ENCODE measurements around the gene TANGO6.

GRCh38 chr16:68873635-68874471 is 30.5 kb downstream of the TANGO6 start:
- TF ChIP-seq POLR2A (IDR thresholded peaks at IDR 0.05; ENCODE audit: low read depth, low read length) (no peak), TAF1 (IDR thresholded peaks at IDR 0.05; ENCODE audit: borderline replicate concordance, low read depth, low read length) (no peak)

Measured in GM12892 (cell line).